Thyroid gland (tissue), 4 donors: Measurements from ENCODE around the gene KIRREL3. TPM values are rescaled to one million over a fixed set of nuclear protein-coding genes. Genes with fewer than 3 reads are reported as not detected.
A peak's percentile ranks its signal among the peaks of the same experiment; 100 is the strongest.

Experiments used
- DNase-seq, 2 donors: peaks; one replicate each; pipeline ENCODE4 v3.0.0-alpha.2; 2019
- H3K27ac ChIP-seq, 3 donors: fragments of 200-600 bp; sonication (generic); 1 replicate in 2 of 3; 2 replicates in 1 of 3; pipeline ENCODE4 v1.5.1; 2016 to 2019; ENCODE audit warnings: mild to moderate bottlenecking in 1 of 3, moderate library complexity in 1 of 3
- H3K27me3 ChIP-seq: fragments of 200-600 bp; sonication (generic); one replicate; pipeline ENCODE4 v1.5.1; 2019
- H3K36me3 ChIP-seq, 2 donors: fragments of 200-600 bp; sonication (generic); one replicate each; pipeline ENCODE4 v1.5.1; 2016 to 2019
- H3K4me1 ChIP-seq, 2 donors: fragments of 200-600 bp; sonication (generic); one replicate each; pipeline ENCODE4 v1.5.1; 2017 to 2019
- H3K4me3 ChIP-seq, 3 donors: fragments of 200-600 bp; sonication (generic); replicated peaks in 1 of 3; 1 replicate in 2 of 3; 2 replicates in 1 of 3; pipeline ENCODE4 v1.5.1; 2016; ENCODE audit warnings: mild to moderate bottlenecking in 1 of 3
- H3K9me3 ChIP-seq: fragments of 200-600 bp; sonication (generic); one replicate; pipeline ENCODE4 v1.5.1; 2017
- POLR2A ChIP-seq, 2 donors: fragments of 450-650 bp; IDR thresholded peaks; one replicate each; pipeline ENCODE4 v1.6.1; 2017; ENCODE audit warnings: antibody characterized with exemption in 2 of 2, mild to moderate bottlenecking in 2 of 2, moderate library complexity in 1 of 2
- WGBS, 2 donors: methylation state at CpG; one replicate each; pipeline ENCODE4 v1.1.5; 2017; 5-methylcytosine and 5-hydroxymethylcytosine counted together
- intact Hi-C: fragments of 100-400 bp; cut with DNase I; formaldehyde crosslinking; loops from one replicate; pipeline ENCODE4 v1.15.1; 2023
- total RNA-seq, 4 donors: library from RNA; depleted of rRNA; stranded (reverse); fragments of >200 nt; gene quantifications; one replicate each; pipeline ENCODE4 v1.2.3, GENCODE V29; 2016
- TF ChIP-seq, protein P1 (sequence below), 6 experiments: fragments of 200-600 bp in 3 of 6; fragments of 450-650 bp in 3 of 6; sonication (generic) in 3 of 6; IDR thresholded peaks; one replicate each; pipeline ENCODE4 v1.5.1; 2016 to 2019; ENCODE audit warnings: antibody characterized with exemption in 6 of 6, mild to moderate bottlenecking in 2 of 6, inconsistent platforms in 1 of 6, moderate library complexity in 1 of 6

KIRREL3 gene
- total RNA-seq, 4 donors from 2014 or later = 0.78 TPM; not detected in 3

DNA sequence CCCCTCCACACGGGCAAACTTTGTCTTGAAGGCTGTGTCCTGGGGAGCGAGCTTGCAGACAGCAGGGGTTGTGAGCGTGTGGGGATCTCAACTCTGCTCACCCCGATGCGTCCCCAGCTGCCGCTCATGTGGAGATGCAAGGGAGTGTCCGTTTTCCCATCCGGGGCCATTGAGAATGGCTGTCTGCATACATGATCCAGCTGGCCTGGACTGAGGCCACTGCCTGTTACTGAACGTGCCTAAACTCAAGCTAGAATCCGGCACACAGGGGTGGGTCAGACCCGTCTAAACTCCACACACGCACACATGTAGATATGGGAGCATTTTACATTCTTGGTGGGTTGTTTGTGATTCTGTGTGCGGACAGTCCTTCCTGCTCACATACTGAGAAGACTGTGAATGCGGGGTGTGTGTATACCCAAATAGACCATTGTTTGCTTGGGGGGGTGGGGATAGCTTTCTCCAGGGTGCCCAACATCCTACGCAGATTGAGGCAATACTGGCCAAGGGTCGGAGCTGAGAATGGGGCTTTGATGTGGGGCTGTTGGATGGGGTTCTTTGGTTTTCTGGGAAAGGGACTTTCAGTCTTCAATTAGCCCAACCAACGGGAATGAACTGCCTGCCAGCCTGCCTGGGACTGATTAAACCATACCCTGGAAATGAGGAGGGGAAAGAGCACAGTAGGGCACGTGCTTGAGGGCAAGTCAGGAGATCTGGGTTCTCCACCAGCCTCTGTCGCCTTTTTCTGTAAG, 584.7 kb downstream of the KIRREL3 start:
- Histone ChIP-seq H3K27me3 (no peaks in the 10 kb centered on the region), H3K4me3 (peak overlapping the region in 1 of 3 donors; percentile 35), H3K9me3 (no peaks in the 10 kb centered on the region), H3K4me1 (peaks cover 17 to 36% of the 10 kb centered on the region in 2 donors), H3K27ac (peak overlapping the region; percentile 54 to 70 (median 61)), H3K36me3 (no peaks in the 10 kb centered on the region)
- no peak for DNase-seq
- intact Hi-C loops = no loop called here
- WGBS, 2 donors = 80 to 81% methylated on average over 14 to 19 of the region's 19 CpGs
- no peak for TF ChIP-seq POLR2A (IDR thresholded peaks at IDR 0.05)
- TF ChIP-seq, protein P1, sequence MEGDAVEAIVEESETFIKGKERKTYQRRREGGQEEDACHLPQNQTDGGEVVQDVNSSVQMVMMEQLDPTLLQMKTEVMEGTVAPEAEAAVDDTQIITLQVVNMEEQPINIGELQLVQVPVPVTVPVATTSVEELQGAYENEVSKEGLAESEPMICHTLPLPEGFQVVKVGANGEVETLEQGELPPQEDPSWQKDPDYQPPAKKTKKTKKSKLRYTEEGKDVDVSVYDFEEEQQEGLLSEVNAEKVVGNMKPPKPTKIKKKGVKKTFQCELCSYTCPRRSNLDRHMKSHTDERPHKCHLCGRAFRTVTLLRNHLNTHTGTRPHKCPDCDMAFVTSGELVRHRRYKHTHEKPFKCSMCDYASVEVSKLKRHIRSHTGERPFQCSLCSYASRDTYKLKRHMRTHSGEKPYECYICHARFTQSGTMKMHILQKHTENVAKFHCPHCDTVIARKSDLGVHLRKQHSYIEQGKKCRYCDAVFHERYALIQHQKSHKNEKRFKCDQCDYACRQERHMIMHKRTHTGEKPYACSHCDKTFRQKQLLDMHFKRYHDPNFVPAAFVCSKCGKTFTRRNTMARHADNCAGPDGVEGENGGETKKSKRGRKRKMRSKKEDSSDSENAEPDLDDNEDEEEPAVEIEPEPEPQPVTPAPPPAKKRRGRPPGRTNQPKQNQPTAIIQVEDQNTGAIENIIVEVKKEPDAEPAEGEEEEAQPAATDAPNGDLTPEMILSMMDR (IDR thresholded peaks at IDR 0.05) = no peak

DNA sequence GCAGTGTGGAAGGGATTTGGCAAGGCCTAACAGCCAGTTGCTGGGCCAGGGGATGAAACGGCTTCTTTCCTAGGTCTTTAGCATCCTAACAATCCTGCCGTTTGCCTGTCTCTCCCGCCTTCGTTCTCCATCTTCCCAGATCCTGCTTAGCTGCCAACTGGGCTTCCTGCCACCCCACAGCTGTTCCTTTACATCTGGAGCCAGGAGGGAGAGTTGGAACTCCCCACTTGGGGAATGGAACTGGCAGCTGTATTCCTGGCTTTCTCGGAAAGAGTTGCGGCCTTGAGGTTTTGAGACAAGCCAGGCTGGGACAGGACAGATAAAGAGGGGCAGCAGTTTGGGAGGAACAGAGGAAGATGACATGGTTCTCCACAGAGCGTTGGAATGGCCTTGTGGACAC, 585.4 kb downstream of the KIRREL3 start:
- TF ChIP-seq POLR2A (IDR thresholded peaks at IDR 0.05) = no peak
- TF ChIP-seq, protein P1 (IDR thresholded peaks at IDR 0.05) = no peak
- H3K4me1 ChIP-seq = peaks cover 17 to 36% of the 10 kb centered on the region in 2 donors
- 58 to 70% methylated on average over 7 of the region's 7 CpGs for WGBS, 2 donors
- peak overlapping the region; percentile 29 to 70 (median 54) for H3K27ac ChIP-seq
- no peaks in the 10 kb centered on the region for H3K36me3 ChIP-seq
- intact Hi-C loops = no loop called here
- H3K27me3 ChIP-seq = no peaks in the 10 kb centered on the region
- no peaks in the 10 kb centered on the region for H3K9me3 ChIP-seq
- no peak overlapping the region for H3K4me3 ChIP-seq
- DNase-seq = peak; percentile 32

DNA sequence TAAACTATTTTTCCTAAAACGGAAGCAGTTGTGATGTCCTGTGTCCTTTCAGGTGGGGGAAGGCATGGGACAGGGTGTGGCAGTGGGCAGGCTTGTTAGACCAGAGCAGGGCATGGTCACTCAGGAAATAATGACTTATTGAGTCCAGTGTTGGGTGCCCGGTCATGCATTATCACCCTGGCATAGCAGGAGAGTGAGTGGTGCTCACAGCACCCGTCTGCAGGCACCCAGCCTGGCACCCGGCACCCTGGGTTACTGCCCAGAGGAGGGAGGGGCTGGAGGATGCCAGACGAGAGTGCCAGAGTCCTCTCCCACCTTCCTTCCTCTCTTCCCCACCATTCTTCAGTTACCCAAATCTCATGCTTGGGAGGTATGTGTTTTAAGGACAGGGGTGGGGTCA, 586.0 kb downstream of the KIRREL3 start:
- peaks cover 17 to 36% of the 10 kb centered on the region in 2 donors for H3K4me1 ChIP-seq
- intact Hi-C loops = no loop called here

DNA sequence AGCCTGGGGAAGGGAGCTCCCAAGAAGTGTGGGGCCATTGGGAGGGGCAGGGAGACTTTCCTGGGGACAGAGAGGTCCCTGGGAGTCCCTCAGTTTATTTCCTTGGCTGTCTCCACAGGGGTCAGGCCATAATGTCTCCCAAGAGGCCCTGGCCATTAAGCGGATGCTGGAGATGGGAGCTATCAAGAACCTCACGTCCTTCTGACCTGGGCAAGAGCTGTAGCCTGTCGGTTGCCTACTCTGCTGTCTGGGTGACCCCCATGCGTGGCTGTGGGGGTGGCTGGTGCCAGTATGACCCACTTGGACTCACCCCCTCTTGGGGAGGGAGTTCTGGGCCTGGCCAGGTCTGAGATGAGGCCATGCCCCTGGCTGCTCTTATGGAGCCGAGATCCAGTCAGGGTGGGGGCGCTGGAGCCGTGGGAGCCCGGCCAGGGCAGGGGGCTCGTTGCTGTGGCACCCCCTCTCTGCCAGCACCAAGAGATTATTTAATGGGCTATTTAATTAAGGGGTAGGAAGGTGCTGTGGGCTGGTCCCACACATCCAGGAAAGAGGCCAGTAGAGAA, 586.6 kb downstream of the KIRREL3 start:
- Histone ChIP-seq H3K4me3 (no peak overlapping the region), H3K27ac (peak overlapping the region; percentile 29 to 70 (median 54)), H3K4me1 (peaks cover 17 to 36% of the 10 kb centered on the region in 2 donors), H3K9me3 (no peaks in the 10 kb centered on the region), H3K27me3 (no peaks in the 10 kb centered on the region), H3K36me3 (no peaks in the 10 kb centered on the region)
- no peak for DNase-seq
- 83 to 93% methylated on average over 1 to 9 of the region's 9 CpGs for WGBS, 2 donors
- TF ChIP-seq, protein P1 (IDR thresholded peaks at IDR 0.05) = no peak
- no peak for TF ChIP-seq POLR2A (IDR thresholded peaks at IDR 0.05)
- intact Hi-C loops = no loop called here

More for the DNA sequence above, 586.0 kb downstream of the KIRREL3 start:
- WGBS, 2 donors = 29 to 38% methylated on average over 5 of the region's 5 CpGs
- no peaks in the 10 kb centered on the region for H3K36me3 ChIP-seq
- H3K27ac ChIP-seq = peak overlapping the region; percentile 29 to 70 (median 54)
- no peak overlapping the region for H3K4me3 ChIP-seq
- no peaks in the 10 kb centered on the region for H3K27me3 ChIP-seq
- DNase-seq = peak; percentile 32 to 33
- no peak for TF ChIP-seq POLR2A (IDR thresholded peaks at IDR 0.05)
- no peaks in the 10 kb centered on the region for H3K9me3 ChIP-seq

DNA sequence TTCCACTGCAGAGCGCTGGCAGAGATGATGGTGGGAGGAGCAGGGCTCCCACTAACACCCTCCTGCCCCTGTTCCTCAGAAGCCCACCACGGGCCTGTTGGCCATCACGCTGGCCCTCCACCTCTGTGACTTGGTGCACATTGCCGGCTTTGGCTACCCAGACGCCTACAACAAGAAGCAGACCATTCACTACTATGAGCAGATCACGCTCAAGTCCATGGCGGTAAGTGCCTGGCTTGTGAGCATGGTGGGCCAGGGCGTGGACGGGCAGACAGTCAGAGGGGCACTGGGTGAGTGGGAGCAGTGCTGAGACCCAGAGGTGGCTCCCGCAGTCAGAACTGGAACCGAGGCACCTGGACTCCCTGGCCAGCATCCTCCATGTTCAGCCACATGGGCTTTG, 587.1 kb downstream of the KIRREL3 start:
- Histone ChIP-seq H3K27ac (no peak overlapping the region), H3K4me3 (no peak overlapping the region), H3K4me1 (peaks cover 17 to 36% of the 10 kb centered on the region in 2 donors), H3K27me3 (no peaks in the 10 kb centered on the region), H3K9me3 (no peaks in the 10 kb centered on the region), H3K36me3 (no peaks in the 10 kb centered on the region)
- no peak for DNase-seq
- intact Hi-C loops = no loop called here
- WGBS, 2 donors = 94 to 98% methylated on average over 11 of the region's 11 CpGs
- TF ChIP-seq, protein P1 (IDR thresholded peaks at IDR 0.05) = no peak
- no peak for TF ChIP-seq POLR2A (IDR thresholded peaks at IDR 0.05)
